GM18907 (cell line): ENCODE results near the gene TUBGCP3.

Experiments used
- ATAC-seq: cut with Tn5 transposase; IDR thresholded peaks from one replicate; pipeline ENCODE4 v1.9.1; 2021; ENCODE audit warnings: mild to moderate bottlenecking, moderate library complexity; ENCODE audit not compliant: unreplicated experiment

TUBGCP3 gene

GRCh38 chr13:112455476-112456059 lies 132.4 kb downstream of the TUBGCP3 start:
- ATAC-seq: no peak

GRCh38 chr13:112454648-112455334 lies 133.2 kb downstream of the TUBGCP3 start:
- ATAC-seq: no peak

GRCh38 chr13:112453874-112454647 lies 133.9 kb downstream of the TUBGCP3 start:
- no peak for ATAC-seq

DNA sequence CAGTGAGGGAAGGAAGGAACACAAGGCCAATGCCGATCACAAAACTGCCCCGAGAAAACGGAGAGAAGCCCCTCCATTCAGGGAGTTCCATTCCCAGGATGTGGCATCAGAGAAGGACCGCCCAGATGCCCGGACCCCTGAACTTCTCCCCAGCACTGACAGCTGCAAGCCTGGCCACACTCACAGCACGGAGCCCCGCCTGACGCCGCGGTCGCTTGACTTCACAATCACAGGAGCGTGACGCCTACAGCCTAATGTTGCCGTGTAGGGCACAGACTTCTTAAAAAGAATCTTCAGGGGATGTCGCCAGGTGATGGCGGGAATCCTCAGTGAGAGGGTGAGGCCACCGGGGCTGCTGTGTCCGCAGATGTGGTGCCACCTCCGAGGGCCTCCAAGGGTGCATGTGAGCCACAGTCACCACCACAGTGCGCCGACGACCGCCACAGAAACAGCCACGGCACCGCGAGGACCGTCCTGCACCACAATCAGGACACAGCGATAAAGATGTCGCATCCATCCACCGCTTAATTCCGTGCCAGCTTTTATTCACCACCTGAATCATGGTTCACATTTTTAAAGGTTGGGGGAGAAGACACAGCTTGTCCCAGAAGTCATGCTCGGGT lies 134.6 kb downstream of the TUBGCP3 start:
- no peak for ATAC-seq

- no peak for ATAC-seq
Measured at GRCh38 chr13:112452380-112453206, 135.4 kb downstream of the TUBGCP3 start.

GRCh38 chr13:112451512-112452379 lies 136.2 kb downstream of the TUBGCP3 start:
- no peak for ATAC-seq

DNA sequence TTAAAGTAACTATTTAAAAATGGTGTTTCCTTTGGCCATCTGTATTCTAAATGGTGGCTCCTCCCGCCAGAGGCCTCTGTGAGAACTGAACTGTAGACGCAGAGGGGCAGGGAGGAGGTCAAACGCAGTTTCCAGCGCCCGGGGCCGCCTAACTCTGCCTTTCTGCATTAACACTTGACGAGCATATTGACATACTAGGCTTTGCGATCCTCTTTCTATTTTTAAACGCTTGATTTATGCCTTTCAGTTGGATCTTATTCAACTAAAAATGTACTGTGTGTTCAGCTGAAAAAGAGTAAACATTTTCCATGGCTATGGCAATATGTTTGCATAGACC lies 137.1 kb downstream of the TUBGCP3 start:
- no peak for ATAC-seq

DNA sequence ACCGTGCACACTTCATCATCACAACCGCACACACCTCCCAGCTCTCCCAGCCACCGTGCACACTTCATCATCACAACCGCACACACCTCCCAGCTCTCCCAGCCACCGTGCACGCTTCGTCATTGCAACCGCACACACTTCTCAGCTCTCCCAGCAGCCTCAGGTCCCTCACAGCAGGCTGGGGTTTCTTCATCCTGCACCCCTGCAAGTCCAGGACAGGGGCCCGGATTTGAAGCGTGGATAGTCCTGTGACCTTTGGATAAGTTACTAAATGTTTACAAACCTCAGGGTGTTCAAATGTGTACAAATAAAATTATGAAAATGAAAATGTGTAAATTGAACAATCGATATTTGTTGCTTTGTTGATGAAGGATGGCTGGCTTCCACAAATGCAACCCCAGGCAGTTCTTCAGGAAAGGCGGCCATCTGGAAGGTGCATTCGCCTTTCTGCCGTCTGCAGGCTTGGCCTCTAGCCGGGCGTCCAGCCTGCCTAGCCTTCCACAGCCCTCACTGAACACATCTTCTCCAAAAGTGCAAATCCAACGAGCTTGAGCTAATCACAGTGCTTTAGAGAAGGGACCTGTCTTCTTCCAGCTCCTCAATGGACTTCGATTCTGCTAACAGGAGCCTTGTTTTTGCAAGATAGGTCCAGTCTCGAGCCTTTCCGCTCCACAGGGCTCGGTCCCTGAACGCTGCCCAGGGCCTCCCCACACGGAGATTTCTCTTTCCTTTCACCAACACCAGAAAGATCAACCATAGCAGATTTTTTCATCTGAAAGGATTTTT lies 137.6 kb downstream of the TUBGCP3 start:
- ATAC-seq: no peak

- ATAC-seq: no peak
Measured at GRCh38 chr13:112449545-112449930, 138.4 kb downstream of the TUBGCP3 start.

DNA sequence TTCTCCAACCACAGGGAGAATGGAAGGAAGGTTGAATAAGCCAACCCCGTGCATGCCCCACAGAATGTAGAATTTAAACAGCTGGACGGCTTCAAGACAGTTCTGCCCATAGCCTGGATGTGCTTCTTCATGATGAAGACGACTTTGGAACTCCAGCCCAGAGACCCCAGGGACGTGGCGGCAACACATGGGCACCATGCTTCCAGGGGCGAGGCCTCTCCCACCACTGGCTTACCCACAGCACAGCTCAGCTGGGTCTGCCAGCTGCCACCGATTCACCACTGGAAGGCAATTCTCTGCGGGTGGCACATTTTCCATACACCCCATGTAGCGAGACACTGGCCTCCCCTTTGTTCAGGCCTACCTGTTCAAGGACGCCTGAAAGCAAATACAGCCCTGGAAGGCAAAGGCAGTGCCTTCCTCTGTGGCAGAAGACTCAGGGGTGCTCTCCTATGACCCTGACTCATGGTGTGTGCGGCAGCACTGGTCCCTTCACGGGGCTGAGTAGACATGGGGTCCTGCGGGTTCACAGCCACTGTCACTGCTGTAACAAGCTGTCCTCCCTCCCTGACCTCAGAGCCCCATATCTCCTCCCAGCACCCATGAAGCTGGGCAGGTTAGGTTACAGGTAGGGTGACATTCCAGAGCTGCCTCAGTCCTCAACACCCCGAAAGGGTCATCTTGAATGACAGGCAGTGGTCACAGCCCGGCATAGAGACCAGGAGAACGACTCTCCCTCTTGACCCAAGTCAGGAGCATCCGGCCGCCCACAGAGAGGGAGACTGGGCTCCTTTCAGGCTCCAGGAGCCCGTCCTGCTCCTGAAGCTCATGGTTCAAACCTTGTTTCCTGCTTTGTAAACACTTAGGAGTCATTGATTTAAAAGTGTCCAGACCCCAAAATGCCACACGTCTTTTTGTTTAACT lies 139.1 kb downstream of the TUBGCP3 start:
- ATAC-seq: no peak

- ATAC-seq: no peak
Measured at GRCh38 chr13:112447761-112448603, 140.0 kb downstream of the TUBGCP3 start.

DNA sequence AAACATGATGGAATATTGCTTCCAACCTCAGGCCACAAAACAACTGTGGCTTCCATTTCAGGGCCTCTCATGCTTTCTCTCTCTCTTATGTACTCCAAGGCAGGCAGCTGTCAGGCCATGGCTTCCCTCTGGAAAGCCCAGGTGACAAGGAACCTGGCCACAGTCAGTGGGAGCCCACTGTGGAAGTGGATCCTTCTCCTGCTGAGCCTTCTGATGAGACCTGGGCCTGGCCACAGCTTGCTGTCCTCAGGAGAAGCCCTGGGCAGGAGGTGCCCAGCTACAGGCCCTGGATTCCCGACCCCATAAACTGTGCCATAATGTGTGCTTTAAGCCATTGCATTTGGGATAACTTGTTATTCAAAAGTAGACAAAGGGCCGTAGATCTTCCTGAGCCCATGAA lies 140.6 kb downstream of the TUBGCP3 start:
- ATAC-seq: no peak

- no peak for ATAC-seq
Measured at GRCh38 chr13:112446867-112447266, 141.1 kb downstream of the TUBGCP3 start.

GRCh38 chr13:112446347-112446861 lies 141.5 kb downstream of the TUBGCP3 start:
- no peak for ATAC-seq

- no peak for ATAC-seq
Measured at GRCh38 chr13:112445411-112446271, 142.3 kb downstream of the TUBGCP3 start.
